SK-N-MC (cell line): ENCODE results near the gene MAMSTR.
A peak's percentile ranks its signal among the peaks of the same experiment; 100 is the strongest.

Source experiments
- DNase-seq: peaks from one replicate; pipeline ENCODE4 v3.0.0-alpha.2; 2011; ENCODE audit warnings: low read depth, low spot score
- H3K27ac ChIP-seq: fragments of 200-600 bp; sonication (generic); 2 replicates; pipeline ENCODE4 v1.5.1; 2016; ENCODE audit warnings: mixed run types
- H3K36me3 ChIP-seq: fragments of 200-600 bp; sonication (generic); 2 replicates; pipeline ENCODE4 v1.6.1; 2017; ENCODE audit warnings: antibody characterized with exemption, low read length, mixed read lengths; ENCODE audit not compliant: insufficient read depth
- H3K4me3 ChIP-seq: fragments of 200-600 bp; sonication (generic); 2 replicates; pipeline ENCODE4 v1.5.1; 2016
- H3K9ac ChIP-seq: fragments of 200-600 bp; sonication (generic); 2 replicates; pipeline ENCODE4 v1.8.0; 2017; ENCODE audit warnings: mixed run types, mixed read lengths; ENCODE audit not compliant: insufficient read length
- H3K9me3 ChIP-seq: fragments of 200-600 bp; sonication (generic); 2 replicates; pipeline ENCODE4 v1.6.1; 2017; ENCODE audit warnings: low read depth, mild to moderate bottlenecking, antibody characterized with exemption, low read length, moderate library complexity, mixed read lengths
- EZH2 ChIP-seq: fragments of 200-600 bp; sonication (generic); IDR thresholded peaks from one replicate; pipeline ENCODE4 v1.6.1; 2017; ENCODE audit warnings: antibody characterized with exemption
- FOXP2 ChIP-seq: optimal IDR thresholded peaks from 2 replicates; pipeline ENCODE3; 2011; ENCODE audit warnings: mild to moderate bottlenecking, moderate library complexity; ENCODE audit not compliant: insufficient read depth; ENCODE audit errors: extremely low read length, control extremely low read depth
- POLR2AphosphoS5 ChIP-seq: IDR thresholded peaks from 2 replicates; pipeline ENCODE4 v1.6.1; 2012; ENCODE audit warnings: mild to moderate bottlenecking, low read depth, low read length, borderline replicate concordance

Gene MAMSTR

DNA sequence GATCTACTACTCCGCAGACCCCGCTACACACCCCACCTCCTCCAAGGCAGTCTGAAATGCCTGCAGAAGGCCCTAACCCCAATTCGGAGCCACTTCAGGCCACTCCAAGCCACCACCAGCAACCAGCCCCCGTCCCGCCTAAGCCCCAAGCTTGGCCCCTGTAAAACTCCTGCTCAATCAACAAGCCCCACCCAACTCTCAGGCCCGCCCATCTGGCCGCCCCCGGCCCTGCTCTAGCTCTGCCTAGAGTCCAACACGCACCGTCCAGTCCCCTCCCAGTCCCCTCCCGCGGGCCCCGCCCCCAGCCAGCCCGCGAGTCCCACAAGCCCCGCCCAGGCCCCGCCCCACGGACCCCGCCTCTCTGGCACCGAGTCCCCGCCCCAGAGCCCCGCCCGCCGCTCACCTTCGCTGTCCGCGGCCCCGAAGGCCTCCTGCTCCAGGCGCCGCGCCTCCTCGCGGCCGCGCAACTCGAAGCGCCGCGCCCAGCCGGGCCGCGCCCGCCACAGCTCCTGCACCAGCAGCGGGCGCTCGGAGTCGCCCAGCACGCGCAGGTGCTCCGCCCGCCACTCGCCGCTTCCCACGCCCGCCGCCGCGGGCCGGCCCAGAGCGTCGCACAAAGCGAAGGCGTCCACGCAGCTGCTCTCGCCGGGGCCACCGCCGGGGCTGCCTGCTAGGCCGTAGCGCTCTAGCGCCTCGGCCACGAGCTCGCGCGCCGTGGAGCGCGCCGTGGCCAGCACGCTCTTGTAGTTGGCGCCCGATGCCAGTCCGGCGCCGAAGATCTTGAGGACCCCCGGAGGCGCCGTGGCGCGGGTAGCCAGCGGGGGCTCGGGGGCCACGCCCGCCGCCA lies 19.3 kb upstream of the MAMSTR start:
- Histone ChIP-seq H3K27ac (peak overlapping the region; percentile 4; the same call in 1 of the 2 replicates), H3K4me3 (peak overlapping the region; percentile 68), H3K9me3 (no peaks in the 10 kb centered on the region), H3K9ac (peak overlapping the region; percentile 53), H3K36me3 (no peaks in the 10 kb centered on the region)
- TF ChIP-seq POLR2AphosphoS5, result peak; percentile 34; the same call in 1 of the 2 replicates
- TF ChIP-seq FOXP2, result no peak
- no peak for DNase-seq

DNA sequence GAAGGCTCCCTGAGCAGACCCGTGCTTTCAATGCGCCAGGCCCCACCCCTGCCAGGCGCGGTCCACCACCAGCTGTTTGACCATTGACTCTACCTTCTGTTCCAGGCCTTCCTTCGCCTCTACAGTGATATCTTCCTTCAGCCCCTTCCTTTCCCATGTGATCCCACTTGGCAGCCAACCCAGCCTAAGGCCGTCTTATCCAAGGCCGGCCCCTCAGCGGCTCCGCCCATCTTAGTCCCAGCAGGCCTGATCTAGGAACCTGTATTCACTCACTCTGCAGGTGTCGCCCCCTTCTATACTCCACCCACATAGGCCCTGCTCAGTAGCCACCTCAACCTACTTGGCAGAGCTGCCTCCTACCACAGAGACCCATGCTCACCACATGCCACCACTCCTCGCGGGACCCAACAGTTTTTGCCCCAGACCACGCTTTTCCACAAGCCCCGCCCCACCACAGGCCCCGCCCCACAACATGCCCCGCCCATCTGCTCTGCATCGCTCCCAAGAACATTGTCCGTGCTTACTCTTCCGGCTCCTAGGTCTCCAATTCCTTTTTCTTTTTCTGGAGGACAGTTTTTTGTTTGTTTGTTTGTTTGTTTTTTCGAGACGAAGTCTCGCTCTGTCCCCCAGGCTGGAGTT lies 18.0 kb upstream of the MAMSTR start:
- H3K27ac ChIP-seq, result no peak overlapping the region; the same call in 1 of the 2 replicates

DNA sequence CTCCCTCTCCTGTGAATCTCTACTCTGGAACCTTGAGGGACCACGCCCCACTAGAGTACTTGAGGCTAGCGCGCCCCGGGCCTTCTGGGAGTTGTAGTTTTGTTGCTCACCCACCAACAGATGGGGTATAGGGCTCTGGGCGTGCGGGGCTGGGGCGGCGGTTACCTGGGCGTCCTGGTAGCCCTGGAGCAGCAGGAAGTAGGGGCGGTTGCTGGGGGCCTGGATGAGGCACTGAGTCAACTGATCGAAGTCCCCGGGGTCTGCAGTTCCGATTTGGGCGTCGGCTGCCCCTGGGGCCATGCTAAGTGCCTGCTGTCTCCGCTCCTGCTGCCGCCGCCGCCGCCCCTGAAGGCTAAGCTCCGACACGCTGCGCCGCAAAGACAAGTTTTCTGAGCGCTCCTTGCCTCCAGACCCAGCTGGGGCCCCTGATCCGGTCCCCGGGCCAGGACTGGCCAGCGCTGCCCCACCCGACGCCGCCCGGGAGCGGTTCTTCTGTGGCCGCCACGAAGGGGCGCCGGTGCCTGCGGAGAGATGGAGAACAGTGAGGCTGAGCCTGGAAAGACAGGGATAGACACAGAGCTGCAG lies 15.6 kb upstream of the MAMSTR start:
- Histone ChIP-seq H3K27ac (no peak overlapping the region), H3K9ac (no peak overlapping the region), H3K36me3 (no peaks in the 10 kb centered on the region), H3K9me3 (no peaks in the 10 kb centered on the region), H3K4me3 (no peak overlapping the region)
- TF ChIP-seq POLR2AphosphoS5 (no peak), FOXP2 (no peak), EZH2 (no peak)
- DNase-seq, result no peak

More for the DNA sequence above, 18.0 kb upstream of the MAMSTR start:
- TF ChIP-seq EZH2 (no peak), FOXP2 (no peak), POLR2AphosphoS5 (no peak)
- no peak for DNase-seq
- H3K4me3 ChIP-seq, result no peak overlapping the region
- H3K9ac ChIP-seq, result no peak overlapping the region
- no peaks in the 10 kb centered on the region for H3K36me3 ChIP-seq
- no peaks in the 10 kb centered on the region for H3K9me3 ChIP-seq

DNA sequence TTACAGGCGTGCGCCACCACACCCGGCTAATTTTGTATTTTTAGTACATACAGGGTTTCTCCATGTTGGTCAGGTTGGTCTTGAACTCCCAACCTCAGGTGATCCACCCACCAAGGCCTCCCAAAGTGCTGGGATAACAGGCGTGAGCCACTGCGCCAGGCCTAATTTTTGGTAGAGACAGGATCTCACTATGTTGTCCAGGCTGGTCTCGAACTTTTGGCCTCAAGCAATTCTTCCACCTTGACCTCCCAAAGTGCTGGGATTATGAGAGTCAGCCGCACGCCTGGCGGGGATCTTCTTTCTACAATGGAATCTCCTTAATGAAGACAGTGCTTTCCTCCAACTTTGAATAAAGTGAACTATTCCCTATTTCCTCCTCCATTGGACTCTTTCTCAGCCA lies 15.1 kb upstream of the MAMSTR start:
- H3K27ac ChIP-seq, result no peak overlapping the region
- no peak for DNase-seq
- no peaks in the 10 kb centered on the region for H3K9me3 ChIP-seq
- TF ChIP-seq EZH2 (no peak), POLR2AphosphoS5 (no peak), FOXP2 (no peak)
- no peak overlapping the region for H3K4me3 ChIP-seq
- H3K9ac ChIP-seq, result no peak overlapping the region
- H3K36me3 ChIP-seq, result no peaks in the 10 kb centered on the region

DNA sequence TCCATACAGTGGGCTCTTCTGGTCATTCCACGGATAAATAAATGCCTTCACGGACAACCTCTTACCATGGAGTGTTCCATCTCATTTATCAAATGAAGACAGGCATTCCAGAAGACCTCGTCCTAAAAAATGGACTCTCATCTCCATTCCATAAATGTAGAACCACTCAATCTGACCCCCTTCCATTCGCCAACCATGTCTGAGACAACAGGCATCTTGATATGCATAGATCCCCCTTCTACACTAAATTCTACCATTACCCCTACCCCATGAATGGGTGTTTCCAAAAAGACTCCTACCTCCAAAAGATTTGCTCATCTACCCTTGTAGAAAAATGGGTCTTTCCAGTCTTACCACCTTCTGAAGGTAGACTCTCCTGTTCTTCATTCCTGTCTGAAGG lies 11.9 kb upstream of the MAMSTR start:
- no peaks in the 10 kb centered on the region for H3K36me3 ChIP-seq
- H3K27ac ChIP-seq, result no peak overlapping the region
- TF ChIP-seq EZH2, result no peak
- TF ChIP-seq POLR2AphosphoS5, result no peak
- no peak for TF ChIP-seq FOXP2
- no peak for DNase-seq
- H3K9me3 ChIP-seq, result no peaks in the 10 kb centered on the region
- no peak overlapping the region for H3K4me3 ChIP-seq
- H3K9ac ChIP-seq, result no peak overlapping the region

DNA sequence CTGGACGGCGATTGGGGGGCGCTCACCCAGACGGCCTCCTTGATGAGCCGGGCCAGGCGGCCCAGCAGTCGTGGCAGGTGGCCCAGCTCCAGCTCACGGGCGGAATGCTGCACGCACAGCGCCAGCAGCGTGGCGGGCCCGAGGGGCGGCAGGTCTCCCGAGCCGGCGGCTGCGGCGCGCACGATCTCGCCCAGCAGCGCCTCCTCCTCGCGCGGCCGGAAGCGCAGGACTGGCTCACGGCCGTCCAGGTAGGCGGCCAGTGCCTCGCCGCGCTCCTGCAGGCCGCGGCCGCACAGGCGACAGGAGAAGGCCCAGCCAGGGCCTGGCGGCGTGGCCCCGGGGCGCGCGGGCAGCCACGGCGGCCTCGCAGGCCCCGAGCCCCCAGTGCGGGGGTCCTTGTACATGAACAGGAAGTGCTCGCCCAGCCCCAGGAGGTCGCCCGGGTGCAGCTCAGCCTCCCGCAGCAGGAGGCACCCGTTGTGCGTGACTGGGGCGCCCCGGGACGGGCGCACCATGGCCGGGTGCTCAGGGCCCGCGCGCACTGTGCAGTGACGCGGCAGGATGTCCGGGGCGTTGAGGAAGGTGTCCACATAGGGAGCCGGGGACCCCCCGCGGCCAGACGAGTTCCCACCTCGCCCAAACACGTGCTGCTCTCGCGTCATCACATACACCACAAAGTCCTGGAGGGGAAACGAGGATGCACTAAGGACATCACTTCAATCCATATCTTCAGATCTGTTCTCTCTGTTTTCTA lies 9.6 kb upstream of the MAMSTR start:
- no peak for DNase-seq
- TF ChIP-seq POLR2AphosphoS5 (no peak), EZH2 (no peak), FOXP2 (no peak)

DNA sequence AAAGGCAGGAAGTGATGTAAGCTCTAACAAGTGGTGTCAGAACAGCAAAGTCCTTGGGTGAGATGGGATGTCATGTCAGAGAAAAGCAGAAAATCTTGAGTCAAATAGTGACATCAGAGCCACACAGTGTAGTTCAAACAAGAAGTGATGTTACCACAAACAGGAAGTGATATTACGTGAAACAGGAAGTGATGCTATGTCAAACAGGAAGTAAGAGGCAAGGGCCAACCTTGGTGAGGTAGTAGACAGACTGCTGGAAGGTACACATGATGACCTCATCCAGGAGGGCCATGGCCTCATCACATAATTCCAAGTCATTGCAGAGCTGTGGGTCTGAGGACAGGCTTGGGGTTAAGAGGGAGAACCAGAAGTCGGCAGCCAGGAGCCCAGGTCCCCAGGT lies 7.0 kb upstream of the MAMSTR start:
- H3K4me3 ChIP-seq, result no peak overlapping the region
- no peak overlapping the region for H3K27ac ChIP-seq
- no peak overlapping the region for H3K9ac ChIP-seq
- H3K9me3 ChIP-seq, result no peaks in the 10 kb centered on the region
- H3K36me3 ChIP-seq, result no peaks in the 10 kb centered on the region
- TF ChIP-seq FOXP2, result no peak
- DNase-seq, result no peak

More for the DNA sequence above, 9.6 kb upstream of the MAMSTR start:
- H3K36me3 ChIP-seq, result no peaks in the 10 kb centered on the region
- H3K9me3 ChIP-seq, result no peaks in the 10 kb centered on the region
- no peak overlapping the region for H3K4me3 ChIP-seq
- H3K9ac ChIP-seq, result no peak overlapping the region
- H3K27ac ChIP-seq, result no peak overlapping the region
